Retinal pigment epithelial cell (primary cell): ENCODE results near the gene RAB11FIP4.

Experiments
- DNase-seq: peaks from one replicate; pipeline ENCODE4 v3.0.0-alpha.2; 2010; ENCODE audit warnings: low read depth
- H3K4me3 ChIP-seq: 2 replicates; pipeline ENCODE4 v1.5.1; 2011; ENCODE audit warnings: mild to moderate bottlenecking, low read length, control low read depth, moderate library complexity
- TF ChIP-seq, protein P1 (sequence below): conservative IDR thresholded peaks from 2 replicates; pipeline ENCODE4 v1.5.1; 2011; ENCODE audit warnings: low read depth, low read length, control low read depth, inconsistent platforms

RAB11FIP4 gene

DNA sequence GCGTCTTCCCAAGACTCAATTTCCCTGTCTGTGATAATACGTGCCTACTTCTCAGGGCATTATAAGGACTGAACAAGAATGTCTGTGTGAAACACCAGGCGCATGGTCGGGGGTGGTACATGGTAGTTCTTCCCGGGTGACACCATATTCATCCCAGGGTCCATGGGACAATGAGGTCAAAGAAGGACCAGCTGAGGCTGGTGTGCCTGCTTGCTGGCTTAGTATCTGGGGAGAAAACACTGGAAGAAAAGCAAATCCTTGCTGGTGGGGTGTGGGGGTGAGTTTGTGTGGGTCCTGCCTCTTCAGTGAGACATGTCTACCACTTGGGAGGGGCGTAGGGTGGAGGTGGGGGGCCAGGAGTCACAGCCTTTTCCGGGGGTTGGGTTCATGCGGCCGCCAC, 174.2 kb downstream of the RAB11FIP4 start:
- H3K4me3 ChIP-seq: no peak overlapping the region
- TF ChIP-seq, protein P1, sequence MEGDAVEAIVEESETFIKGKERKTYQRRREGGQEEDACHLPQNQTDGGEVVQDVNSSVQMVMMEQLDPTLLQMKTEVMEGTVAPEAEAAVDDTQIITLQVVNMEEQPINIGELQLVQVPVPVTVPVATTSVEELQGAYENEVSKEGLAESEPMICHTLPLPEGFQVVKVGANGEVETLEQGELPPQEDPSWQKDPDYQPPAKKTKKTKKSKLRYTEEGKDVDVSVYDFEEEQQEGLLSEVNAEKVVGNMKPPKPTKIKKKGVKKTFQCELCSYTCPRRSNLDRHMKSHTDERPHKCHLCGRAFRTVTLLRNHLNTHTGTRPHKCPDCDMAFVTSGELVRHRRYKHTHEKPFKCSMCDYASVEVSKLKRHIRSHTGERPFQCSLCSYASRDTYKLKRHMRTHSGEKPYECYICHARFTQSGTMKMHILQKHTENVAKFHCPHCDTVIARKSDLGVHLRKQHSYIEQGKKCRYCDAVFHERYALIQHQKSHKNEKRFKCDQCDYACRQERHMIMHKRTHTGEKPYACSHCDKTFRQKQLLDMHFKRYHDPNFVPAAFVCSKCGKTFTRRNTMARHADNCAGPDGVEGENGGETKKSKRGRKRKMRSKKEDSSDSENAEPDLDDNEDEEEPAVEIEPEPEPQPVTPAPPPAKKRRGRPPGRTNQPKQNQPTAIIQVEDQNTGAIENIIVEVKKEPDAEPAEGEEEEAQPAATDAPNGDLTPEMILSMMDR: no peak
- DNase-seq: no peak

DNA sequence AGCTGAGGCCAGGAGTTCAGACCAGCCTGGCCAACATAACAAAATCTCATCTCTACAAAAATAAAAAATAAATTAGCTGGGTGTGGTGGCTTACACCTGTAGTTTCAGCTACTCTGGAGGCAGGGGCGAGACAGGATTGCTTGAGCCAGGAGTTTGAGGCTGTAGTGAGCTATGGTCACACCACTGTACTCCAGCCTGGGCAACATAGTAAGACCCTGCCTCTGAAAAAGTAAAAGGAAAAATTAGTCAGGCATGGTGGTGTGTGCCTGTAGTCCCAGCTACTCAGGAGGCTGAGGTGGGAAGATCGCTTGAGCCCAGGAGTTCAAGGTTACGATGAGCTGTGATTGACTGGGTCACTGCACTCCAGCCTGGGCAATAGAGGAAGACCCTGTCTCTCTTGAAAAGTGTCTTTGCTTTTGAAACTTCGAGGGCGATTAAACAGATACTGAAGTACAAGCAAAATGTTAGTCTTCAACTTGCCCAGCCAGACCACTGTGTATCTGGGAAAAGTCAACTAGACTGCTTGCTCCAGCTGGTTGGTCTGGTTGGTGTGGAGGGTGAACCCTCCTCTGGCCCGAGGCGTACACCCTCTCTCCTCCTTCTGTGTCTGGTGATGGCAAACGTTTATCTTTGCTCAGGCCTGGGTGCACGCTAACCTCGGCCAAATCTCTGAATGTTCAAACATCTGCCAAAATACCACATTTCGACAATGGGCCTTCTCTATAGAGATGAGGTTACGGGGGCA, 174.9 kb downstream of the RAB11FIP4 start:
- TF ChIP-seq, protein P1: no peak
- H3K4me3 ChIP-seq: no peak overlapping the region
- no peak for DNase-seq

DNA sequence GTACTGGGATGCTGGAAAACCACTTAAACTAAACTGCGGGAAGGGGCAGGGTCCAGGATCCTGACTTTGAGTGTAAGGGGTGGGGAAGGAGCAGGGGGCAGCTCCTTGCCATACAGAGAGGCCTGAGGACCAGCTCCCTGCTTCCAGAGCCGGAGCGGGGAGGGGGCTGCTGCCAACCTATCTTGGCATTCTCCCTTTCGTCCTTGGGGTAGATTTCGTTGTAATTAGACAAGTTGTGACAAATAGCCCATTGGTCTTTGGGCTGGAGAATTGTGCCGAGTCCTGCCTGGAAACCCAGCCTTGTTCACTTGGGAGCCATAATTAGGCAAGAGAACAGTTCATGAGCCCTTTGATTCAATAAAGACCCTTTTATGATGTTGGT, 175.5 kb downstream of the RAB11FIP4 start:
- no peak for DNase-seq
- TF ChIP-seq, protein P1: no peak
- no peak overlapping the region for H3K4me3 ChIP-seq

DNA sequence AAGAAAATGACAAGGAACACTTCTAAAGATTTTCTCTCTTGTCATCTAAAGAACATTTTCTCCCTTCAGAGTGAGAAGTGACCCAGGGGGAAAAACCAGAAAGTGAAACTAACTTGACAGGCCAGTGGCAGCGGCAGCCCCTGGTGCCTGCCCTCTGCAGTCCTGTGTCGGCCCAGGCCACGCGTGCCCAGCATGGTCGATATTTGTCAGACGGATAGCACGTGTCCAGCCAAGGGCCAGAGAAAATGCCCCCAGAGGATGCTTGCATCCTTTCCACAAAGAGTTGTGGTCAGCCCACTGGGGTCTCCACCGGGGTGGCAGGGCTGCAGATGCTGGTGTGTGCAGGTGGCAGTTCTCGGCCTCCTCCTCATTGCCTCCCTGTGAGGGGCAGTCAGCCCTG, 176.6 kb downstream of the RAB11FIP4 start:
- H3K4me3 ChIP-seq: no peak overlapping the region
- no peak for DNase-seq
- TF ChIP-seq, protein P1: no peak

DNA sequence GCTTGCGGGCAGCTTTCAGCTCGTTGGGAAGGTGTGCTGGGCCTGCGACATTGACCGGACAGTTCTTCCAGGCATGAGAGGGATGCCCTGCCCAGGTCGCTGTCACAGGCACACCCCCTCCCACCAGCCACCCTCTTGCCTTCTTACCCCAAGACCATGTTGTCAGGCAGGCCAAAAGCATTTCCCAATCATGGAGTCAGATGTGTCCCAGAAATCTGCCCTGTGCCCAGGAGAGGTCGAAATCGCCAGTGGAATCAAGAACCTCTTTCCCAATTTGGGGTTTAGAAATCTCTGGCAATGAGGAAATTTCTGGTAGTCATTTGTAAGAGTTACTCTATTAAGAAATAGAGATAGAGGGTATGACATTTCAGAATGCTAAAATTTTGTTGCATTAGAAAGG, 177.1 kb downstream of the RAB11FIP4 start:
- no peak for DNase-seq
- TF ChIP-seq, protein P1: no peak
- H3K4me3 ChIP-seq: no peak overlapping the region

DNA sequence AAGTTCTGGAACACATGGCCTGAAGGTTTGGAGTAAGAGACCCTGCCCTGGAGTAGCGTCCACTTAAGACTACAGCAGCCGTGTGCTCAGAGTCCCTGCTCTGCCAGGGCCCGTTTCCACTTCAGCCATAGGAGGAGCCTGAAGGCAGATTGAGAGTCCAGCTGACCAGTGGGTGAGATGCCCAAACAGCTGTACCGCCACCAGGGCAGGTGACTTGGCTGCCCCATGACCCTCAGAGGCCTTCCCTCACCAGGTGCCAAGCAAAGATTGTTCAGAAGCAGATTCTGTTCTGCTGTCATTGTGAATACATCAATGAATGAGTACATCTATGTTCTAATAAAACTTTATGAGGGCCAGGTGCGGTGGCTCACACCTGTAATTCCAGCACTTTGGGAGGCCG, 178.8 kb downstream of the RAB11FIP4 start:
- H3K4me3 ChIP-seq: no peak overlapping the region
- TF ChIP-seq, protein P1: no peak
- DNase-seq: no peak
